Measurements from ENCODE around the gene EDN3. TPM values are rescaled to one million over a fixed set of nuclear protein-coding genes. Genes with fewer than 3 reads are reported as not detected.

The EDN3 gene
- polyA plus RNA-seq, 3 donors, result 4.4 to 5.9 (median 4.7) TPM

DNA sequence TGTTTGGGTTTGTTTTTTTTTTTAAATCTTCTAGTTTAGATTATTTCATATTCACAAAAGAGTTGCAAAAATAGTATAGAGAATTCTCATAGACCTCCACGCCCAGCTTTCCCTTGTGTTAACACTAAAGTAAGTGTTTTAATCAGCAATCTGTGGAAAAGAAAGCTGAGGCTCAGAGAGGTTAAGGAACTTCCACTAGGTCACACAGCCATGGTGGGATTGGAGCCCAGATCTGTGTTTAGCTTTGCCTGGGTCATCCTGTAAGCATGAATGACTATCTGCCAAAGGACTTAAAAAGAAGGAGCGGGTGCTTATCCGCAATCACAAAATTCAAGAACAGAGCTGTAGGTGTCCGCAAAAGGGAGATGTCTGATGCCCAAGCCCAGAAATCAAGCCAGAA, 60.5 kb downstream of the EDN3 start:
- no peak for DNase-seq (ENCODE audit: low read depth in 3 of 3, low spot score in 2 of 3)

DNA sequence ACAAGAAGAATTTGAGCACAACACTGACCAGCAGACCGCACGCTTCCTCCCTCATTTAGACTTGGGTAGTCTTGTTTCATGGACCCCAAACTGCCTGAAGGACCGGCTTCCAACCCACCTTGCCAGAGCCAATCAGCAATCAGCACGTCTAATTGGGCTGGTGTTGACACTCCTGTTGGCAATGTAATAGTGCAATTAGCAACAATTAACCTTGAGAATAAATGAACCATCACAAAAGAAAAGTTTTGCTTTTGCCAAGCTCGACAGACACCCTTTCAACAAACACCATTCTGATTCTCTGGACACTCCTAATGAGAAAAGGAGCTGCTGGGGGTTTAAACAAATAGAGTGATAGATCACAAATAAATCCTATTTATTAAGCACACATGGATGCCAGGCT, 61.0 kb downstream of the EDN3 start:
- DNase-seq (ENCODE audit: low read depth in 3 of 3, low spot score in 2 of 3), result no peak

DNA sequence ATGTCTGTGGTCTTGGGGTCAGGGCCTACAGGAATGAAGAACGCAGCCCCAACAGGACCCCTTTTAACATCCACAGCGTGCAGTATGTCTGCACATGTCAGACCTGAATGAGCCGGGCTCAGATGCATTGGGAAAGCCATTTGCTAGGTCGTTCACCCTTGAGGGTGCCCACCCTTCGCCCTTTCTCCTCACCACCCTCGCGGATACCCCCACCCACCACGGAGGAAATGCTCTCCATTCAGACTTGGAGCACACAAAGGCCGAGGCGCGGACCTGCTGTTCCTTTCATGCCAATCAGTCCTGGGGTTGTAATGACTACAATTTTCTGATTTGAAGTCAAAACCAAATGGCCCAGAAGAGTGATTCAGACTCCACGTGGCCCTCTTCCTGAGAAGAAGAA, 62.7 kb downstream of the EDN3 start:
- DNase-seq (ENCODE audit: low read depth in 3 of 3, low spot score in 2 of 3), result no peak

DNA sequence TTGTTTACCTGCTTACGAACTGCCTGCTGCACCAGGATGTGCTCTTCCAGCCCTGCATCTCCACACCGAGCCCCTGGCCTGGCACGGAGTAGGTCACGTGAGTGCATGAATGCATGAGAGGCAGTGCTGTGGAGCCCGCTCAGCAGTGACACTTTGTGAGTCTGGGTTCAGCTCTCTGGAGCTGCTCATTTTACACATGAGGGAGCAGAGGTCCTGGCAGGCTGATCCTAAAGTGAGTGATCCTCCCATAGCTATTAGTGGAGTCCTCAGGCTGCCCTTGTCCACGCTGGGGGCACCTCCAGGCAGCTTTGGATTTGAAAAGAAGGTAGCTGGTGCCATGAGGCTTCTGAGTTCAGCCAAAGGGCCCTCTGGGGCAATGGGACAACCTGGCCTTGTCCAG, 64.2 kb downstream of the EDN3 start:
- peak in 1 of 3 donors; percentile 45 for DNase-seq (ENCODE audit: low read depth in 3 of 3, low spot score in 2 of 3)

DNA sequence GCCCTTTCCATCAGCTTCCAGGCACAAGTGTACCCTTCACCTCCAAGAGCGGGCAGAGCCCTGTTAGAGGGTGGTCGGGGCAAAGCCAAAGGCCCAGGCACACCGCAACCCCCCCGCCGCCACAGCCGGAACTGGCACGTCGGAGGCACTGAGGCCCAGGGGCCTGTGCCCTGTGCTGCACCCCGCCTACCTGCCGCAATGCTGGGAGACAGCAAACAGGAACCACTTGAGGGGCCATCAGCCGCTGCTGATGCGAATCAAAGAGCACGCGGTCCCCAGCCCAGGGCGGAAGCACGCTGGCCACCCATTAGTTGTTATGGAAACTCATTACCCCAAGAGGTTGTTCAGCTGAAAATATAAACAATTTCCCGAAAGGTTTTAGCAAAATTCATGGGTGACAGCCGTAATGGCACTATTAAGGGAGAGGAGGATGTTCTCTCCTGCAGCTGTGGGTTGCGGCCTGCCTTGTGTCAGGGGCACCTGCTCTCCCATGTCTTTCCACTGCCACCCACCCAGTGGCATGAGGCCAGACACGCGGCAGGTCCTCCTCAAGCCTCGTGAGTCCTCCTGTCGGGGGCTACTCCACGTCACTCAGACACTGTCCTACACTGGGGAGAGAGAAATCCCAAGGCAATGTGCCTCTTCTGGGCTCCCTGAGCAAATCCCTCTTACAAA, 65.3 kb downstream of the EDN3 start:
- no peak for DNase-seq (ENCODE audit: low read depth in 3 of 3, low spot score in 2 of 3)

- DNase-seq (ENCODE audit: low read depth in 3 of 3, low spot score in 2 of 3), result no peak
Measured at GRCh38 chr20:59371431-59371830, 71.0 kb downstream of the EDN3 start.

- no peak for DNase-seq (ENCODE audit: low read depth in 3 of 3, low spot score in 2 of 3)
Measured at GRCh38 chr20:59374261-59374660, 73.8 kb downstream of the EDN3 start.

GRCh38 chr20:59375541-59375940, 75.1 kb downstream of the EDN3 start:
- no peak for DNase-seq (ENCODE audit: low read depth in 3 of 3, low spot score in 2 of 3)

Other genes with a start within 250 kb of the EDN3 start
- under 1 TPM; 0.07 to 0.10 (median 0.07) TPM for gene ZNF831, start 136.8 kb upstream of the EDN3 start, polyA plus RNA-seq (ENCODE audit: insufficient read length in 3 of 3)

Data from right renal cortex interstitium (tissue), 3 donors.